AG04449 (cell line): Measurements from ENCODE around the gene CNDP1.

Experiments used
- CTCF ChIA-PET: fragments of 350-600 bp; formaldehyde crosslinking; extraction: SDS; loops from one replicate; lab custom pipeline; 2021; ENCODE audit warnings: antibody characterized with exemption; lab: Yijun Ruan, JAX
- POLR2A ChIA-PET: fragments of 400-600, 350-600 bp; formaldehyde crosslinking; extraction: SDS; loops from one replicate; lab custom pipeline; 2020; ENCODE audit warnings: antibody characterized with exemption, inconsistent platforms; lab: Yijun Ruan, JAX
- DNase-seq: peaks from one replicate; pipeline ENCODE4 v3.0.0-alpha.2; 2010; ENCODE audit warnings: low read depth, low spot score
- H3K4me3 ChIP-seq: 2 replicates; pipeline ENCODE4 v1.5.1; 2011; ENCODE audit warnings: low read depth, mild to moderate bottlenecking, control low read depth, low read length
- CTCF ChIP-seq: IDR thresholded peaks from one replicate; pipeline ENCODE4 v1.5.1; 2011; ENCODE audit warnings: mild to moderate bottlenecking, moderate library complexity, low read length, control low read depth, inconsistent platforms; ENCODE audit not compliant: insufficient read depth; ENCODE audit errors: missing control alignments

CNDP1 gene

GRCh38 chr18:74617486-74617885 is 83.2 kb downstream of the CNDP1 start:
- no peak for DNase-seq
- ChIA-PET CTCF (no interaction called here), POLR2A (no interaction called here)
- no peak for TF ChIP-seq CTCF
- no peak overlapping the region for H3K4me3 ChIP-seq

- CTCF ChIA-PET: no interaction called here
Observed at GRCh38 chr18:74622072-74622471, 87.8 kb downstream of the CNDP1 start.

GRCh38 chr18:74623047-74623816 is 88.9 kb downstream of the CNDP1 start:
- peak; percentile 15 for TF ChIP-seq CTCF
- ChIA-PET POLR2A (no interaction called here), CTCF (interaction anchor here (0.6 to 1.7 kb wide), 6 partner anchors 8 to 1726 kb away, joined by 3 to 7 read pairs (median 4); no protein-coding TSS in a partner anchor)
- H3K4me3 ChIP-seq: no peak overlapping the region
- no peak for DNase-seq

More at GRCh38 chr18:74622072-74622471, 87.8 kb downstream of the CNDP1 start:
- H3K4me3 ChIP-seq: no peak overlapping the region
- POLR2A ChIA-PET: no interaction called here
- DNase-seq: no peak
- no peak for TF ChIP-seq CTCF

GRCh38 chr18:74624466-74624865 is 90.2 kb downstream of the CNDP1 start:
- ChIA-PET CTCF (interaction anchor here (1.7 kb wide), 2 partner anchors 9 to 1724 kb away, joined by 4 to 7 read pairs; no protein-coding TSS in a partner anchor), POLR2A (no interaction called here)
- no peak for TF ChIP-seq CTCF
- no peak overlapping the region for H3K4me3 ChIP-seq
- no peak for DNase-seq

- ChIA-PET POLR2A (no interaction called here), CTCF (no interaction called here)
- no peak overlapping the region for H3K4me3 ChIP-seq
- TF ChIP-seq CTCF: no peak
- no peak for DNase-seq
Observed at GRCh38 chr18:74625157-74625556, 90.9 kb downstream of the CNDP1 start.

- DNase-seq: no peak
- CTCF ChIA-PET: no interaction called here
- POLR2A ChIA-PET: no interaction called here
- no peak overlapping the region for H3K4me3 ChIP-seq
- no peak for TF ChIP-seq CTCF
Observed at GRCh38 chr18:74626049-74626874, 92.0 kb downstream of the CNDP1 start.
